Measurements from ENCODE around the gene ARHGEF26.
"Not testable (repeated sequence)": the region's sequence is repeated elsewhere in the genome, so short reads cannot be mapped to it uniquely, and the experiment has no call there.

ARHGEF26 gene

GRCh38 chr3:154120961-154121700, at the start of gene ARHGEF26:
ARHGEF26 (plus strand) TSS chr3:154121390; CDS start chr3:154121993, 603 bp downstream.
- DNase-seq = peak; percentile 14

- no peak for DNase-seq
Measured at GRCh38 chr3:154074966-154075365, 46.2 kb upstream of the ARHGEF26 start.

GRCh38 chr3:154078672-154079071, 42.5 kb upstream of the ARHGEF26 start:
- no peak for DNase-seq

- no peak for DNase-seq
Measured at GRCh38 chr3:154081305-154081704, 39.9 kb upstream of the ARHGEF26 start.

- no peak for DNase-seq
Measured at GRCh38 chr3:154085071-154085470, 36.1 kb upstream of the ARHGEF26 start.

- DNase-seq = no peak
Measured at GRCh38 chr3:154085799-154086198, 35.4 kb upstream of the ARHGEF26 start.

DNA sequence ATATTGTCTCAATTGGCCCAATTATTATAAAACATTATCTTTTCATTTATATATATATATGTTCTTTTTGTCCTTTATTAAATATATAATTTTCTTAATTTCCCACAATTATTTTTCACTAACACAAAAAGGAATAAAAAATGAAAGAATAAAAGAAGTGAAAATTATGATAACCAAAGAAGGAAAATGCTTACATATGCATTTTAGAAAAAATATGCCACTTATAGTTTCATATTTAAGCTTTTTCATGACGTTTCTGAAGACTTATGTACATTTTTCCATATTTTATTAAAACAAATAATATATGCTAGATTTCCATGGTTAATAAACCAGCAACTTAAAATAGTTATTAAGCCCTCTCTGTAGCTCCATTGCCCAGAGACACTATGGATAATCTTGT, 34.9 kb upstream of the ARHGEF26 start:
- DNase-seq = no peak

GRCh38 chr3:154087756-154088480, 33.3 kb upstream of the ARHGEF26 start:
- DNase-seq = not testable (repeated sequence)

DNA sequence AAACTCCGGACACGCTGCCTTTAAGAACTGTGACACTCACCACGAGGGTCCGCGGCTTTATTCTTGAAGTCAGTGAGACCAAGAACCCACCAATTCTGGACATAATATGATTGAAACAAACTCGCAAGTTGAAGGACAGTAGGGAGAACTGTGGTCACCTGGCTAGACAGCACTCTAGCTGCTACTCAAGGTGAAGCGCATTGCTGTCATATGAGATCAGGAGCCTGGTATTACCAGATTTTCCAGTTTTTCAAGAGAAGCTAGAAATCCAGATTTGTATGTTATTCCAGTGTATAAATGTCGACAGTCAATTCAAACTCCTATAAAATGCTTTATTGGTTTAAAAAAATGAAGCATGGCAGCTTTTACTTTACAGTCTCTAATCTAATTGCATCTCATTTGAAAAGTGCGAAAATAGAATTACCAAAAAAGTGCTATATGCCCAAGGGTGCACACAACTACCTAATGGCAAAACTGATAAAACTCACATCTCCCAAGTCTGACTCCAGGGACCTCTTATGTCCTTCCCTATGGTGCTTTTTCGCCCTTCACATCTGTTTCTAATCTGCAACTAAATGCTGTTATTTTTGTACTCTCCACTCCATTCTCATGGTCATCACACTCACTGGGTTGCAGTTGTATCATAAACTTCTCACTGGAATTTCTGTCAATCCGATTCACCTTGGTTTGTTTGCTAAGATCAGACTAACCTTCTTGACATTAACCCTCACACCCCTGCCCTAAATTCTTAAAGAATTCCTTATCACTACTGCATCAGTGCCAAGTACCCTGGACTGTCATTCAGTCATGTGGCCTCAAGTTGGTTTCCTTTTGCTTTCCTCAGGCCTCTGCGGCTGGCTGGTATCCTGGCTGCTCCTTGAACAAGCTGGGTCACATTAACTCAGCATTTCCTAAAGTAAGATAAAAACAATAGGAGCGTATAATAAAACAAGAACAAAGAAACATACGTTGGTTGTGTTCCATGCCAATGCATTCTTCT, 31.5 kb upstream of the ARHGEF26 start:
- DNase-seq = no peak

- DNase-seq = no peak
Measured at GRCh38 chr3:154094051-154094450, 27.1 kb upstream of the ARHGEF26 start.

DNA sequence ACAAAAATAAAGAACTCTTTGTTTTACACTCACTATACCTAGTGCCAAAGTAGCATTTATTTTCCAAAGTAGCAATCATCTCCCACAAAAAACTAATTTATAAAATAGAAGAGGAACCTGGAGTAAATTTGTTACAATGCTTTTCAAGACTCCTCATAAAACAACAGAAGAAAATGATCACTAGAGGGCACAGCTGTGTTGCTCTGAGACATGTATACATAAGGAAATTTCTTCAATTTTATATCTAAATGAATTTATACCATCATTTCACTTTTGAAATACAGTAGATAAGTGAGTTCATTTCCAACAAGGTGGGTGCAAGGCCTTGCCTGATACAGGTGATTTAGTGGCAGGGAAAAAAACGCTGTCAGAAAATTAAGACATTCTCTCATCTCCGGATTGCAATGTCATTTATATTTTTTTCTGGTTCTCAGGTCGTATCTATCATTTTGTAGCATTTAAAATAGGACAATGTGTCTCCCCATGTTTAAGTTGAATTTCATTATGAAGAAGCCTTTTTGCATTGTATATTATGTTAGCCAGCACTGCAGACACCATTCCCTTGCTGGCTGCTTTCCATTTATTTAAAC, 25.3 kb upstream of the ARHGEF26 start:
- DNase-seq = no peak

DNA sequence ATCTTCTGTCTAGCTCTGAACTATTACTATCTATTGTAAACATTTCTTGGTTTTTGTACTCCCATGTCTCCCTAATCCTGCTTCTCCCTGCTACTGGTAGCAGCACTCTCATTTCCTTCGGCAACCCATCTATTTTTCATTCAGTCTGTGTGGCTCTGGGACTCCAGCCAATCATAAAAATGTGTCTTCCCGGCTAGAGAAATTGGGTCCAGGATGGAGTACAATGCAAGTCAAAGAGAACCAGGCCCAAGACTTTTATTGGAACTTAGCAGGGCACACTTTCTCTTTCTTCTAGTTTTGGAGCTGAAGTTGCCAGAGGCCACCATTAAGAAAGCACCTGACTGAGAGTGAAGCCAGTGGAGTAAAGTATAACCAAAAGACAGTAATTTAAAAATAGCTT, 22.8 kb upstream of the ARHGEF26 start:
- DNase-seq = no peak

DNA sequence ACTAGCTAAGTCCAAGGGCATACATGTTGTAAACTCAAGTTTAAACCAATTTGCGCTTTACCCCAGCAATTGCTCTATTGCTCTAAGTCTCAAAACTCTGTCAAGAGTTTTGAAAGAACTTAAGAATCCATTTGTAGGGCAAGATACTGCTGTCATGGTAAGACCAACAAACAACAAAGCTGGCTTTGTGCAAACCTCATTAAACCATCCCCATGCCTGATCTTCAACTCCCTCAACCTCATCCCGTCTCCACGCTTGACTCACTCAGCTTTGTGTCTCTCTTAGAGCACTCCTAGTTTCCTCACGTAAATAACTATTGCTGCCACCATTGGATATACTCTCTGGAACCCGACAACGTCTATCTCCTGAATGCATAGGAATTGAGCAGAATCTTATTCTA, 20.6 kb upstream of the ARHGEF26 start:
- no peak for DNase-seq

- DNase-seq = no peak
Measured at GRCh38 chr3:154101250-154101649, 19.9 kb upstream of the ARHGEF26 start.

GRCh38 chr3:154102225-154102624, 19.0 kb upstream of the ARHGEF26 start:
- no peak for DNase-seq

GRCh38 chr3:154105218-154105975, 15.8 kb upstream of the ARHGEF26 start:
- DNase-seq = no peak

DNA sequence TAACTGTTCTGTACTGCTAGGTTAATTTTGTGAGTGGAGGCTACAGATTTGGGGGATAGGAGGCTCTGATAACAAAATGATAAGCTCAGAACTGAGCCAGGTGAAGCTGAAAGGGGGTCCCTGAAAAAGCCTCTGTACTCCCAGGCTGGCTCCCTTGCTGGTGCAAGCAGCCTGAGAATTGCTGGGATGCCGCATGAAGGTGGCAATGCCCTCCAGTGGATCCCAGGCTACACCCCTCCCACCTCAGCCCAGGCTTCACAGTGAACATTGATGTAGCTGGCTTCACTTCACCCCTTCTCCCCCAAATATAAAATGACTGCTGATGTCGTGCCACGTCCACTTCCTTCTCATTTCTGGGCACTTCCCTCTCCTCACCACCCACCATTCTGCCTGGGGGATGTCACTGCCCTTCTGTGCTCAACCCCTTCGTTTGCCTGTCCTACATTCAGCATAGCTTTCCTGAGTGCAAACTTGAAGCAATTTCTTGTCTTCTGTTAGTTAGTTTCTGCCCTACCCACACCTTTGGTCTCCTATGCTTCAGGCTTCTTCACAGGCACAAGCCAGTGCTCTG, 9.7 kb upstream of the ARHGEF26 start:
- no peak for DNase-seq

DNA sequence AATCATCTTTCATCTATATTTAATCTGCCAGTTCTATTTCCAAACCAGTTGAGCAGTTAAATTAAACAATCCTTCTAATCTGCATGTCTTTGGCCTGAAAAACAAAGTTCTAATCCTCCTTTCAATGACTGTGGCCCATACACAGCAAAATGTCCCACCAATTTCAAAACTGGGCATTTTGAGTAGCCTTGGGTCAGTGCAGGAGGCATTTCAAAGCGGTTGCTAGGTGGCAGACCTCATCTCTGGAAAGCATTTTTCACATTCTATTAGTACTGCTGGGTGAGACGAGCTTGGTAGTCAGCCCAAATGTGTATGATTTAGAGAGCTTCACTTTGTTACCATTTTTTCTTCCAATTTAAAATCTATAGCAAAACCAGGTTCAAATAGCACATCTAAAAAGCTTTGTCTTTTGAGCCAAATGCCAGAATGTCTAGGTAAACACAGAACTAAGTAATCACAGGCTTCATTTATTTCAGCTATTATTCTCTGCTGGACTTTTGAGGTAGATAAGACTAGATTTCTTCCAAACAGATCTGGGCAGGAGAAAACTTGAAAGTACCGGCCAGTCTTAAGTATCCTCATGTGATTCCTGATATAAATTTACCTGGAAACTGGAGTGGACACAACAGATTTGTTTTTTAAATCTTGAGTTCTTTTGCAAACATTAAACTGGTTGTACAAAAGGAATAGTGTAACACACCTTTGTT, 8.9 kb upstream of the ARHGEF26 start:
- DNase-seq = no peak

DNA sequence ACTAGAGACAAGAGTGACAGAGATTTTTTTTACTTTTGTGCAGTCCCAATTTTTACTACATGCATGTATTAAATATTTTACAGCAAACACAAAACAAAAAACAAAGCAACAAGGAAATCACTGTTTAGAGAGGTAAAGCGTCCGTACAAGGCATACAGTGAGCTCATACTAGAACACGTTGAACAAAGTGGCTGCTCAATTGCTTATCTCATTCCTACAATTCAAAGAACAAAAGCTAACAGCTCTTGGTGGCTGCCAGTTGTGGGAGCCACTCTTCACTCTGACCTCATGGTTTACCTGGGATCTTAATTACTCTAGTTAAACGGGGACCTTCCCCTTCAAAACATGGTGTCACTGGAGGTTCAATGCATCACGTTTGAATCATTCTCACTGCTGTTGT, 7.6 kb upstream of the ARHGEF26 start:
- DNase-seq = no peak

GRCh38 chr3:154115332-154115731, 5.9 kb upstream of the ARHGEF26 start:
- DNase-seq = no peak

- DNase-seq = no peak
Measured at GRCh38 chr3:154119951-154120350, 1.2 kb upstream of the ARHGEF26 start.
